HepG2 (cell line): ENCODE data around the gene PEAK3. TPM values are rescaled to one million over a fixed set of nuclear protein-coding genes. Genes with fewer than 3 reads are reported as not detected.

Source experiments
- ARID5B ChIP-seq: IDR thresholded peaks from 2 replicates; pipeline ENCODE4 v1.4.0; 2020; ENCODE audit warnings: mild to moderate bottlenecking, missing genetic modification reagents
- BCL3 ChIP-seq: sonication (generic); formaldehyde crosslinking; IDR thresholded peaks from 2 replicates; pipeline ENCODE4 v1.5.1; 2020; ENCODE audit warnings: mild to moderate bottlenecking, missing genetic modification reagents, moderate library complexity
- GATAD2A ChIP-seq: IDR thresholded peaks from 2 replicates; pipeline ENCODE4 v1.6.1; 2016
- HNRNPL ChIP-seq: fragments of 200-400 bp; formaldehyde crosslinking; IDR thresholded peaks from 2 replicates; pipeline ENCODE4 v1.6.1; 2017; ENCODE audit warnings: mild to moderate bottlenecking, low read depth, low read length
- IKZF5 ChIP-seq: IDR thresholded peaks from 2 replicates; pipeline ENCODE4 v1.6.1; 2018; ENCODE audit warnings: missing genetic modification reagents, mild to moderate bottlenecking, missing compliant biosample characterization
- KLF16 ChIP-seq, 2 experiments: sonication (generic) in 1 of 2; formaldehyde crosslinking in 1 of 2; IDR thresholded peaks; 2 replicates each; pipeline versions ENCODE4 v1.6.1 to v1.8.0; 2016 to 2023; ENCODE audit warnings: missing genetic modification reagents in 2 of 2, missing compliant biosample characterization in 1 of 2
- RARA ChIP-seq: IDR thresholded peaks from 2 replicates; pipeline ENCODE4 v1.6.1; 2016; ENCODE audit warnings: missing genetic modification reagents, missing compliant biosample characterization
- SPEN ChIP-seq: sonication (generic); formaldehyde crosslinking; IDR thresholded peaks from 2 replicates; pipeline ENCODE4 v1.5.1; 2020; ENCODE audit warnings: low read depth, mild to moderate bottlenecking, missing genetic modification reagents
- ZNF225 ChIP-seq: sonication (generic); formaldehyde crosslinking; IDR thresholded peaks from 2 replicates; pipeline ENCODE4 v1.4.0; 2020; ENCODE audit warnings: mild to moderate bottlenecking, missing genetic modification reagents
- ZNF292 ChIP-seq: sonication (generic); formaldehyde crosslinking; IDR thresholded peaks from 2 replicates; pipeline ENCODE4 v1.8.1; 2022; ENCODE audit warnings: mild to moderate bottlenecking, low read depth, missing genetic modification reagents, borderline replicate concordance
- polyA plus RNA-seq, 8 experiments: library from polyadenylated mRNA; depleted of rRNA in 3 of 8; stranded (reverse) in 7 of 8; unstranded in 1 of 8; fragments of >200 nt; fragmentation: Illumina TruSeq in 4 of 8; extraction: Trizol in 4 of 8; gene quantifications; 2 replicates each; pipeline versions ENCODE4 v1.2.1 to v1.2.3, GENCODE V29; 2011 to 2016; ENCODE audit warnings: low read depth in 4 of 8, missing spikeins in 1 of 8, mixed read lengths in 1 of 8; ENCODE audit not compliant: insufficient read depth in 1 of 8
- total RNA-seq, 5 experiments: library from RNA; depleted of rRNA; stranded (reverse); fragments of >200 nt; fragmentation: Illumina TruSeq; extraction: Trizol; gene quantifications; 2 replicates each; pipeline ENCODE4 v1.2.3, GENCODE V29; 2016; ENCODE audit warnings: low read depth in 1 of 5
- TF ChIP-seq, protein P1 (sequence below), 2 experiments: sonication (generic) in 1 of 2; formaldehyde crosslinking in 1 of 2; IDR thresholded peaks; 2 replicates each; pipeline versions ENCODE4 v1.4.0 to v1.6.1; 2018 to 2020; ENCODE audit warnings: missing genetic modification reagents in 2 of 2, borderline replicate concordance in 1 of 2, low read depth in 1 of 2, mild to moderate bottlenecking in 1 of 2, missing biosample characterization in 1 of 2
- TF ChIP-seq, protein P2 (sequence below): sonication (generic); formaldehyde crosslinking; conservative IDR thresholded peaks from 2 replicates; pipeline ENCODE4 v1.4.0; 2020; ENCODE audit warnings: mild to moderate bottlenecking, missing genetic modification reagents, moderate library complexity

PEAK3 gene
- total and polyA plus RNA-seq, 2 of the 13 experiments (the other 11 are each of a cell fraction or from before 2014, with no cell fraction given): not detected

DNA sequence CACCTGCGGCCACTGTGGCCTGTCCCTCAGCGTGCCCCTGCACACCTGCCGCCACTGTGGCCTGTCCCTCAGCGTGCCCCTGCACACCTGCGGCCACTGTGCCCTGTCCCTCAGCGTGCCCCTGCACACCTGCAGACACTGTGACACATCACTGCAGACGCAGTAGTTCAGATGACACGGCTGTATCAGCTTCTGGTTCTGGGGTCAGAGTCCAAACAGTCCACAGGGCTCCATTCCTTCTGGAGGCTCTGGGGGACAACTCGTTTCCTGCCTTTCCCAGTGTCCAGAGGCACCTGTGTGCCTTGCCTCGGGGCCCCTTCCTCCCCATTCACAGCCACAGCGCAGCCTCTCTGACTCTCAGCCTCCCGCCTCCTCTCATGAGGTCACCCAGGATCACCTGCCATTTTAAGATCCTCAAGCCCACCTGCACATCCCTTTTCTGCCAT is 39.9 kb downstream of the PEAK3 start (continued):
- TF ChIP-seq ARID5B (CRISPR knock-in tag) (peak; percentile 62; the same call in 1 of the 2 replicates), KLF16 (CRISPR knock-in tag; IDR thresholded peaks at IDR 0.05) (peak in 1 of 2 experiments; percentile 31; a peak in 1 of 4 replicates), ZNF225 (0 out of 2 replicates have a peak, but pooled peaks have one; percentile 14), IKZF5 (CRISPR knock-in tag) (peak; percentile 41; the same call in 1 of the 2 replicates), SPEN (CRISPR knock-in tag) (peak; percentile 44; the same call in 1 of the 2 replicates), BCL3 (peak; percentile 57; the same call in 1 of the 2 replicates), GATAD2A (CRISPR knock-in tag) (peak; percentile 74), RARA (peak; percentile 52; the same call in 1 of the 2 replicates), HNRNPL (peak; percentile 58; the same call in 1 of the 2 replicates), ZNF292 (CRISPR knock-in tag) (peak; percentile 91; the same call in 1 of the 2 replicates)
- TF ChIP-seq, protein P1, sequence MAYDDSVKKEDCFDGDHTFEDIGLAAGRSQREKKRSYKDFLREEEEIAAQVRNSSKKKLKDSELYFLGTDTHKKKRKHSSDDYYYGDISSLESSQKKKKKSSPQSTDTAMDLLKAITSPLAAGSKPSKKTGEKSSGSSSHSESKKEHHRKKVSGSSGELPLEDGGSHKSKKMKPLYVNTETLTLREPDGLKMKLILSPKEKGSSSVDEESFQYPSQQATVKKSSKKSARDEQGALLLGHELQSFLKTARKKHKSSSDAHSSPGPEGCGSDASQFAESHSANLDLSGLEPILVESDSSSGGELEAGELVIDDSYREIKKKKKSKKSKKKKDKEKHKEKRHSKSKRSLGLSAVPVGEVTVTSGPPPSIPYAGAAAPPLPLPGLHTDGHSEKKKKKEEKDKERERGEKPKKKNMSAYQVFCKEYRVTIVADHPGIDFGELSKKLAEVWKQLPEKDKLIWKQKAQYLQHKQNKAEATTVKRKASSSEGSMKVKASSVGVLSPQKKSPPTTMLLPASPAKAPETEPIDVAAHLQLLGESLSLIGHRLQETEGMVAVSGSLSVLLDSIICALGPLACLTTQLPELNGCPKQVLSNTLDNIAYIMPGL (CRISPR knock-in tag; IDR thresholded peaks at IDR 0.05; ENCODE audit: borderline replicate concordance in 1 of 2, low read depth in 1 of 2): peak in 1 of 2 experiments; percentile 30; a peak in 1 of 4 replicates
- TF ChIP-seq, protein P2, sequence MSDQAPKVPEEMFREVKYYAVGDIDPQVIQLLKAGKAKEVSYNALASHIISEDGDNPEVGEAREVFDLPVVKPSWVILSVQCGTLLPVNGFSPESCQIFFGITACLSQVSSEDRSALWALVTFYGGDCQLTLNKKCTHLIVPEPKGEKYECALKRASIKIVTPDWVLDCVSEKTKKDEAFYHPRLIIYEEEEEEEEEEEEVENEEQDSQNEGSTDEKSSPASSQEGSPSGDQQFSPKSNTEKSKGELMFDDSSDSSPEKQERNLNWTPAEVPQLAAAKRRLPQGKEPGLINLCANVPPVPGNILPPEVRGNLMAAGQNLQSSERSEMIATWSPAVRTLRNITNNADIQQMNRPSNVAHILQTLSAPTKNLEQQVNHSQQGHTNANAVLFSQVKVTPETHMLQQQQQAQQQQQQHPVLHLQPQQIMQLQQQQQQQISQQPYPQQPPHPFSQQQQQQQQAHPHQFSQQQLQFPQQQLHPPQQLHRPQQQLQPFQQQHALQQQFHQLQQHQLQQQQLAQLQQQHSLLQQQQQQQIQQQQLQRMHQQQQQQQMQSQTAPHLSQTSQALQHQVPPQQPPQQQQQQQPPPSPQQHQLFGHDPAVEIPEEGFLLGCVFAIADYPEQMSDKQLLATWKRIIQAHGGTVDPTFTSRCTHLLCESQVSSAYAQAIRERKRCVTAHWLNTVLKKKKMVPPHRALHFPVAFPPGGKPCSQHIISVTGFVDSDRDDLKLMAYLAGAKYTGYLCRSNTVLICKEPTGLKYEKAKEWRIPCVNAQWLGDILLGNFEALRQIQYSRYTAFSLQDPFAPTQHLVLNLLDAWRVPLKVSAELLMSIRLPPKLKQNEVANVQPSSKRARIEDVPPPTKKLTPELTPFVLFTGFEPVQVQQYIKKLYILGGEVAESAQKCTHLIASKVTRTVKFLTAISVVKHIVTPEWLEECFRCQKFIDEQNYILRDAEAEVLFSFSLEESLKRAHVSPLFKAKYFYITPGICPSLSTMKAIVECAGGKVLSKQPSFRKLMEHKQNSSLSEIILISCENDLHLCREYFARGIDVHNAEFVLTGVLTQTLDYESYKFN (CRISPR knock-in tag): peak; percentile 87
